CD4-positive, alpha-beta T cell (primary cell): ENCODE results near the gene ALAS1. TPM values are rescaled to one million over a fixed set of nuclear protein-coding genes. Genes with fewer than 3 reads are reported as not detected.

Source experiments
- ATAC-seq: fragments of 200-7000 bp; cut with Tn5 transposase; one replicate; pipeline ENCODE4 v1.10.0; 2022; ENCODE audit warnings: mild to moderate bottlenecking; ENCODE audit not compliant: poor library complexity
- CTCF ChIA-PET: fragments of 350-600 bp; sonication (Branson Sonifier 250); formaldehyde crosslinking; loops from one replicate; lab custom pipeline; 2021; ENCODE audit warnings: antibody characterized with exemption, inconsistent platforms; lab: Charles Lee
- POLR2A ChIA-PET: fragments of 350-600 bp; sonication (Branson Sonifier 250); formaldehyde crosslinking; loops from one replicate; lab custom pipeline; 2021; ENCODE audit warnings: antibody characterized with exemption, inconsistent platforms; lab: Charles Lee
- DNase-seq, 14 experiments: peaks; one replicate each; pipeline ENCODE4 v3.0.0-alpha.2; 2013 to 2020; ENCODE audit warnings: mixed read lengths in 2 of 14
- H3K27ac ChIP-seq, 2 donors: one replicate each; pipeline versions ENCODE4 v1.5.1 to v1.7.0; 2013; ENCODE audit warnings: low read length in 2 of 2, low read depth in 1 of 2, mild to moderate bottlenecking in 1 of 2
- H3K27me3 ChIP-seq, 2 experiments: 1 replicate in 1 of 2; 2 replicates in 1 of 2; pipeline versions ENCODE4 v1.6.1 to v1.7.0; 2013; ENCODE audit warnings: low read length in 2 of 2, control low read depth in 1 of 2, mild to moderate bottlenecking in 1 of 2, moderate library complexity in 1 of 2; ENCODE audit not compliant: insufficient read depth in 2 of 2, control insufficient read depth in 1 of 2
- H3K36me3 ChIP-seq: one replicate; pipeline ENCODE4 v1.6.1; 2013; ENCODE audit warnings: low read length, control low read depth; ENCODE audit not compliant: insufficient read depth
- H3K4me1 ChIP-seq: one replicate; pipeline ENCODE4 v1.6.1; 2013; ENCODE audit warnings: low read length, control low read depth; ENCODE audit not compliant: insufficient read depth
- H3K4me3 ChIP-seq: one replicate; pipeline ENCODE4 v1.5.1; 2013; ENCODE audit warnings: mild to moderate bottlenecking, low read length, moderate library complexity
- H3K9me3 ChIP-seq, 2 experiments: 1 replicate in 1 of 2; 2 replicates in 1 of 2; pipeline versions ENCODE4 v1.6.1 to v1.7.0; 2013; ENCODE audit warnings: low read length in 2 of 2, mild to moderate bottlenecking in 2 of 2, control low read depth in 1 of 2, moderate library complexity in 1 of 2; ENCODE audit not compliant: control insufficient read depth in 1 of 2, insufficient read depth in 1 of 2
- H3K27ac Mint-ChIP-seq: one replicate; pipeline ENCODE4 v1.8.0; 2020; ENCODE audit warnings: mixed read lengths
- H3K27me3 Mint-ChIP-seq: one replicate; pipeline ENCODE4 v1.8.0; 2021; ENCODE audit warnings: mixed read lengths
- H3K36me3 Mint-ChIP-seq: one replicate; pipeline ENCODE4 v1.8.0; 2021; ENCODE audit warnings: low read depth, mixed read lengths
- H3K4me1 Mint-ChIP-seq: one replicate; pipeline ENCODE4 v1.8.0; 2021; ENCODE audit warnings: low read depth, mixed read lengths
- H3K4me3 Mint-ChIP-seq: one replicate; pipeline ENCODE4 v1.8.0; 2020; ENCODE audit warnings: mild to moderate bottlenecking, mixed read lengths
- H3K9me3 Mint-ChIP-seq: one replicate; pipeline ENCODE4 v1.8.0; 2020; ENCODE audit warnings: mixed read lengths
- CTCF ChIP-seq: fragments of 200-600 bp; IDR thresholded peaks from one replicate; pipeline ENCODE4 v1.8.0; 2022; ENCODE audit warnings: antibody characterized with exemption, mild to moderate bottlenecking
- intact Hi-C, 2 experiments: fragments of 100-400 bp; cut with DNase I in 1 of 2; cut with micrococcal nuclease in 1 of 2; formaldehyde crosslinking; loops; one replicate each; pipeline versions ENCODE4 v1.15.1 to v1.9.0; 2023 to 2025; cut with DNase I, micrococcal nuclease
- total RNA-seq, 174 experiments: library from RNA in 2 of 174; stranded (reverse) in 2 of 174; gene quantifications; one replicate each; pipeline ENCODE4 v1.2.3 and lab custom pipeline; 2021 to 2026

The ALAS1 gene
- total RNA-seq, 2 experiments from 2014 or later, result 6.0 to 7.0 TPM

- H3K4me3 ChIP-seq, result no peak overlapping the region
- no peak for TF ChIP-seq CTCF
- no peaks in the 10 kb centered on the region for H3K9me3 ChIP-seq
- ATAC-seq (no peak), DNase-seq (no peak)
- ChIA-PET CTCF (no interaction called here), POLR2A (no interaction called here)
- Mint-ChIP-seq H3K27me3 (no peaks in the 10 kb centered on the region), H3K36me3 (no peaks in the 10 kb centered on the region), H3K27ac (no peak overlapping the region), H3K4me3 (no peak overlapping the region), H3K4me1 (no peaks in the 10 kb centered on the region), H3K9me3 (no peaks in the 10 kb centered on the region)
- no peak overlapping the region for H3K27ac ChIP-seq
- H3K36me3 ChIP-seq, result no peaks in the 10 kb centered on the region
- no peaks in the 10 kb centered on the region for H3K4me1 ChIP-seq
- no peaks in the 10 kb centered on the region for H3K27me3 ChIP-seq
- intact Hi-C loops, result loop anchor here in 1 of 2 experiments (10.0 kb wide), 1 partner anchor 344 kb away; the partner anchor contains the start of genes NT5DC2 and UQCC5
These were observed 7.5 kb upstream of the ALAS1 start for GRCh38 chr3:52190294-52191074.

GRCh38 chr3:52191663-52192062, 6.3 kb upstream of the ALAS1 start:
- H3K27ac Mint-ChIP-seq, result no peak overlapping the region
- POLR2A ChIA-PET, result no interaction called here
- H3K4me1 ChIP-seq, result peaks cover 5% of the 10 kb centered on the region
- H3K9me3 ChIP-seq, result no peaks in the 10 kb centered on the region
- no peak for DNase-seq
- no peak for TF ChIP-seq CTCF
- peaks cover under 1% of the 10 kb centered on the region for H3K4me1 Mint-ChIP-seq
- intact Hi-C loops, result loop anchor here in 1 of 2 experiments (10.0 kb wide), 1 partner anchor 343 kb away; the partner anchor contains the start of genes NT5DC2 and UQCC5
- no peak for ATAC-seq
- no peak overlapping the region for H3K4me3 ChIP-seq
- no peak overlapping the region for H3K27ac ChIP-seq
- H3K36me3 ChIP-seq, result no peaks in the 10 kb centered on the region
- H3K27me3 ChIP-seq, result no peaks in the 10 kb centered on the region
- no peak overlapping the region for H3K4me3 Mint-ChIP-seq
- H3K27me3 Mint-ChIP-seq, result no peaks in the 10 kb centered on the region
- no peaks in the 10 kb centered on the region for H3K36me3 Mint-ChIP-seq
- H3K9me3 Mint-ChIP-seq, result no peaks in the 10 kb centered on the region
- CTCF ChIA-PET, result no interaction called here

- ChIA-PET POLR2A (interaction anchor here (1.2 kb wide), 1 partner anchor 33 kb away, joined by 5 read pairs; the partner anchor contains the start of gene TLR9), CTCF (no interaction called here)
- Mint-ChIP-seq H3K4me1 (peaks cover 13% of the 10 kb centered on the region), H3K27ac (no peak overlapping the region), H3K27me3 (no peaks in the 10 kb centered on the region), H3K4me3 (no peak overlapping the region), H3K36me3 (no peaks in the 10 kb centered on the region), H3K9me3 (no peaks in the 10 kb centered on the region)
- no peak for TF ChIP-seq CTCF
- intact Hi-C loops, result loop anchor here in 1 of 2 experiments (10.0 kb wide), 1 partner anchor 342 kb away; the partner anchor contains the start of genes NT5DC2 and UQCC5
- Histone ChIP-seq H3K36me3 (no peaks in the 10 kb centered on the region), H3K27me3 (no peaks in the 10 kb centered on the region), H3K27ac (no peak overlapping the region), H3K4me3 (no peak overlapping the region), H3K9me3 (no peaks in the 10 kb centered on the region), H3K4me1 (peaks cover 18% of the 10 kb centered on the region)
- ATAC-seq, result no peak
- no peak for DNase-seq
These were observed 4.9 kb upstream of the ALAS1 start for GRCh38 chr3:52193065-52193464.
